WTC11 (cell line): Measurements from ENCODE around the gene GGT6. TPM values are rescaled to one million over a fixed set of nuclear protein-coding genes. Genes with fewer than 3 reads are reported as not detected.

ENCODE experiments used
- ATAC-seq: fragments of 200-7000 bp; cut with Tn5 transposase; 2 replicates; pipeline ENCODE4 v1.10.0; 2021; ENCODE audit warnings: mild to moderate bottlenecking, moderate library complexity
- CTCF ChIA-PET: fragments of 300-600 bp; sonication (Branson Sonifier 250); formaldehyde crosslinking; loops from one replicate; lab custom pipeline; 2021; ENCODE audit warnings: antibody characterized with exemption; lab: Charles Lee
- POLR2A ChIA-PET: fragments of 350-600 bp; sonication (Branson Sonifier 250); formaldehyde crosslinking; loops from one replicate; lab custom pipeline; 2021; ENCODE audit warnings: antibody characterized with exemption; lab: Charles Lee
- DNase-seq: peaks from one replicate; pipeline ENCODE4 v3.0.0; 2021; ENCODE audit warnings: low spot score
- H3K27ac Mint-ChIP-seq: 2 replicates; pipeline ENCODE4 v1.8.0; 2021; ENCODE audit warnings: mixed read lengths
- H3K27me3 Mint-ChIP-seq: 2 replicates; pipeline ENCODE4 v1.8.0; 2021; ENCODE audit warnings: low read depth, mild to moderate bottlenecking, moderate library complexity, mixed read lengths
- H3K36me3 Mint-ChIP-seq: 2 replicates; pipeline ENCODE4 v1.8.0; 2021; ENCODE audit warnings: mixed read lengths
- H3K4me1 Mint-ChIP-seq: 2 replicates; pipeline ENCODE4 v1.8.0; 2022; ENCODE audit warnings: mixed read lengths
- H3K4me3 Mint-ChIP-seq: 2 replicates; pipeline ENCODE4 v1.8.0; 2021; ENCODE audit warnings: mild to moderate bottlenecking, moderate library complexity, mixed read lengths
- H3K9me3 Mint-ChIP-seq: 2 replicates; pipeline ENCODE4 v1.8.0; 2021; ENCODE audit warnings: mixed read lengths
- ARID4B ChIP-seq: sonication (generic); formaldehyde crosslinking; IDR thresholded peaks from 2 replicates; pipeline ENCODE4 v1.8.0; 2023; ENCODE audit warnings: missing genetic modification reagents, mild to moderate bottlenecking, borderline replicate concordance
- ATF3 ChIP-seq: sonication (generic); formaldehyde crosslinking; conservative IDR thresholded peaks from 2 replicates; pipeline ENCODE4 v1.8.1; 2022; ENCODE audit warnings: mild to moderate bottlenecking, missing genetic modification reagents
- ATF6 ChIP-seq: sonication (generic); formaldehyde crosslinking; IDR thresholded peaks from 2 replicates; pipeline ENCODE4 v1.8.1; 2023; ENCODE audit warnings: mild to moderate bottlenecking, missing genetic modification reagents
- CBFB ChIP-seq: sonication (generic); formaldehyde crosslinking; IDR thresholded peaks from 2 replicates; pipeline ENCODE4 v1.8.1; 2022; ENCODE audit warnings: mild to moderate bottlenecking, low read depth, missing genetic modification reagents
- E2F1 ChIP-seq: sonication (generic); formaldehyde crosslinking; IDR thresholded peaks from 2 replicates; pipeline ENCODE4 v1.8.0; 2022; ENCODE audit warnings: mild to moderate bottlenecking, missing genetic modification reagents
- E2F4 ChIP-seq: sonication (generic); formaldehyde crosslinking; IDR thresholded peaks from 2 replicates; pipeline ENCODE4 v1.8.1; 2022; ENCODE audit warnings: low read depth, mild to moderate bottlenecking, moderate library complexity, missing genetic modification reagents, borderline replicate concordance
- ELF4 ChIP-seq: sonication (generic); formaldehyde crosslinking; IDR thresholded peaks from 2 replicates; pipeline ENCODE4 v1.8.1; 2022; ENCODE audit warnings: low read depth, mild to moderate bottlenecking, moderate library complexity, missing genetic modification reagents
- EMX1 ChIP-seq: fragments of 250-450 bp; sonication (Bioruptor Pico); IDR thresholded peaks from 2 replicates; pipeline ENCODE4 v1.8.0; 2021; ENCODE audit warnings: mild to moderate bottlenecking
- GTF2I ChIP-seq: fragments of 250-450 bp; sonication (Bioruptor Pico); conservative IDR thresholded peaks from 2 replicates; pipeline ENCODE4 v1.4.0; 2021; ENCODE audit warnings: mild to moderate bottlenecking
- IRF2 ChIP-seq: sonication (generic); formaldehyde crosslinking; IDR thresholded peaks from 2 replicates; pipeline ENCODE4 v1.8.0; 2022; ENCODE audit warnings: low read depth, missing genetic modification reagents, borderline replicate concordance
- JAZF1 ChIP-seq: fragments of 250-450 bp; sonication (Bioruptor Pico); IDR thresholded peaks from 2 replicates; pipeline ENCODE4 v1.9.0; 2021; ENCODE audit warnings: moderate library complexity, mild to moderate bottlenecking, inconsistent platforms
- MAX ChIP-seq: sonication (generic); formaldehyde crosslinking; IDR thresholded peaks from 2 replicates; pipeline ENCODE4 v1.8.0; 2022; ENCODE audit warnings: mild to moderate bottlenecking, missing genetic modification reagents
- MXD4 ChIP-seq: fragments of 250-450 bp; sonication (Bioruptor Pico); IDR thresholded peaks from 2 replicates; pipeline ENCODE4 v1.8.0; 2021; ENCODE audit warnings: mild to moderate bottlenecking, moderate library complexity, borderline replicate concordance
- RELA ChIP-seq: sonication (generic); formaldehyde crosslinking; IDR thresholded peaks from 2 replicates; pipeline ENCODE4 v1.8.1; 2022; ENCODE audit warnings: missing genetic modification reagents, mild to moderate bottlenecking, borderline replicate concordance
- SOX15 ChIP-seq: fragments of 250-450 bp; sonication (Bioruptor Pico); IDR thresholded peaks from 2 replicates; pipeline ENCODE4 v1.9.0; 2021; ENCODE audit warnings: mild to moderate bottlenecking
- SP1 ChIP-seq: sonication (generic); formaldehyde crosslinking; conservative IDR thresholded peaks from 2 replicates; pipeline ENCODE4 v1.8.1; 2022; ENCODE audit warnings: missing genetic modification reagents
- TEAD4 ChIP-seq: sonication (generic); formaldehyde crosslinking; IDR thresholded peaks from 2 replicates; pipeline ENCODE4 v1.8.0; 2022; ENCODE audit warnings: mild to moderate bottlenecking, missing genetic modification reagents
- USF1 ChIP-seq: sonication (generic); formaldehyde crosslinking; IDR thresholded peaks from 2 replicates; pipeline ENCODE4 v1.8.0; 2022; ENCODE audit warnings: mild to moderate bottlenecking, missing genetic modification reagents
- USF2 ChIP-seq: sonication (generic); formaldehyde crosslinking; IDR thresholded peaks from 2 replicates; pipeline ENCODE4 v1.8.1; 2023; ENCODE audit warnings: mild to moderate bottlenecking, missing genetic modification reagents, moderate library complexity
- total RNA-seq: library from RNA; stranded (reverse); gene quantifications from 3 replicates; pipeline ENCODE4 v1.2.3, GENCODE V29; 2021

GGT6 gene
- total RNA-seq, 1 experiment from 2014 or later = 0.07 TPM

- TF ChIP-seq ATF3 (CRISPR knock-in tag) = no peak
- TF ChIP-seq MAX (CRISPR knock-in tag) = peak; percentile 98
- 0 out of 2 replicates have a peak, but pooled peaks have one; percentile 87 for TF ChIP-seq RELA (CRISPR knock-in tag)
- TF ChIP-seq JAZF1 (CRISPR knock-in tag) = no peak
- TF ChIP-seq IRF2 (CRISPR knock-in tag) = no peak
Observed at GRCh38 chr17:4554997-4555799, 5.2 kb downstream of the GGT6 start, which contains the start of gene MYBBP1A (continued).

- Mint-ChIP-seq H3K4me1 (peaks cover 32% of the 10 kb centered on the region), H3K9me3 (no peaks in the 10 kb centered on the region)
- CTCF ChIA-PET = interaction anchor here (0.6 to 3.1 kb wide), 4 partner anchors 12 to 84 kb away, joined by 3 to 22 read pairs (median 6); no protein-coding TSS in a partner anchor
- no peak for TF ChIP-seq EMX1 (CRISPR knock-in tag)
- TF ChIP-seq USF2 (CRISPR knock-in tag) = no peak
- TF ChIP-seq, all 79 proteins: peak for 0
- POLR2A ChIA-PET = no interaction called here
- ATAC-seq = no peak; the same call in 1 of the 2 replicates
- peak overlapping the region; percentile 78 for H3K4me3 Mint-ChIP-seq
- peak overlapping the region; percentile 83 for H3K27ac Mint-ChIP-seq
- DNase-seq = peak; percentile 13
- peaks cover 38% of the 10 kb centered on the region for H3K36me3 Mint-ChIP-seq
- peaks cover 2% of the 10 kb centered on the region; the same call in 1 of the 2 replicates for H3K27me3 Mint-ChIP-seq
Observed at GRCh38 chr17:4554441-4554996, 5.9 kb downstream of the GGT6 start.

- peaks cover 2% of the 10 kb centered on the region; the same call in 1 of the 2 replicates for H3K27me3 Mint-ChIP-seq
- H3K9me3 Mint-ChIP-seq = no peaks in the 10 kb centered on the region
- ATAC-seq = no peak
- H3K4me3 Mint-ChIP-seq = peak overlapping the region; percentile 78
- peaks cover 32% of the 10 kb centered on the region for H3K4me1 Mint-ChIP-seq
- ChIA-PET CTCF (interaction anchor here (0.6 kb wide), 2 partner anchors 13 to 269 kb away, joined by 3 to 6 read pairs; no protein-coding TSS in a partner anchor), POLR2A (no interaction called here)
- peaks cover 43% of the 10 kb centered on the region for H3K36me3 Mint-ChIP-seq
- no peak overlapping the region for H3K27ac Mint-ChIP-seq
- no peak for DNase-seq
- TF ChIP-seq ARID4B (CRISPR knock-in tag) = no peak
- TF ChIP-seq GTF2I (CRISPR knock-in tag) = no peak
- TF ChIP-seq E2F4 (CRISPR knock-in tag) = no peak
- no peak for TF ChIP-seq MXD4 (CRISPR knock-in tag)
- no peak for TF ChIP-seq E2F1 (CRISPR knock-in tag)
- no peak for TF ChIP-seq SOX15 (CRISPR knock-in tag)
- TF ChIP-seq ATF6 (CRISPR knock-in tag) = no peak
- TF ChIP-seq USF1 (CRISPR knock-in tag) = no peak
- TF ChIP-seq SP1 (CRISPR knock-in tag) = no peak
- TF ChIP-seq TEAD4 (CRISPR knock-in tag) = no peak
- TF ChIP-seq CBFB (CRISPR knock-in tag) = no peak
- no peak for TF ChIP-seq ELF4
Observed at GRCh38 chr17:4553669-4554068, 6.7 kb downstream of the GGT6 start.
